GM21381 (cell line): ENCODE results near the gene CABP7.
"Not testable (repeated sequence)": the region's sequence is repeated elsewhere in the genome, so short reads cannot be mapped to it uniquely, and the experiment has no call there.

Source experiments
- ATAC-seq: cut with Tn5 transposase; IDR thresholded peaks from one replicate; pipeline ENCODE4 v1.9.1; 2021; ENCODE audit warnings: mild to moderate bottlenecking, moderate library complexity; ENCODE audit not compliant: unreplicated experiment

Gene CABP7

GRCh38 chr22:29747832-29748231 is 28.0 kb downstream of the CABP7 start:
- ATAC-seq = no peak

GRCh38 chr22:29748248-29748893 is 28.6 kb downstream of the CABP7 start:
- ATAC-seq = no peak

GRCh38 chr22:29750029-29750428 is 30.2 kb downstream of the CABP7 start:
- no peak for ATAC-seq

GRCh38 chr22:29750559-29751538 is 31.0 kb downstream of the CABP7 start:
- no peak for ATAC-seq

GRCh38 chr22:29751669-29752068 is 31.9 kb downstream of the CABP7 start:
- ATAC-seq = no peak

- no peak for ATAC-seq
These were observed 34.2 kb downstream of the CABP7 start for GRCh38 chr22:29753808-29754657.

- not testable (repeated sequence) for ATAC-seq
These were observed 35.0 kb downstream of the CABP7 start for GRCh38 chr22:29754658-29755395.

GRCh38 chr22:29755889-29756288 is 36.1 kb downstream of the CABP7 start:
- no peak for ATAC-seq

- no peak for ATAC-seq
These were observed 36.5 kb downstream of the CABP7 start for GRCh38 chr22:29756341-29756740.

- no peak for ATAC-seq
These were observed 37.3 kb downstream of the CABP7 start for GRCh38 chr22:29757096-29757495.

- no peak for ATAC-seq
These were observed 38.3 kb downstream of the CABP7 start for GRCh38 chr22:29758068-29758622.

GRCh38 chr22:29758959-29759358 is 39.2 kb downstream of the CABP7 start:
- no peak for ATAC-seq

GRCh38 chr22:29762263-29762662 is 42.5 kb downstream of the CABP7 start:
- no peak for ATAC-seq

GRCh38 chr22:29765905-29766631 is 46.3 kb downstream of the CABP7 start:
- ATAC-seq = peak; percentile 14

- peak; percentile 88 for ATAC-seq
These were observed 46.9 kb downstream of the CABP7 start, which contains the start of gene ZMAT5 for GRCh38 chr22:29766632-29767170. ZMAT5 (minus strand) TSS chr22:29767007; CDS start chr22:29748544, 18,463 bp downstream.

- ATAC-seq = peak; percentile 66
These were observed 47.6 kb downstream of the CABP7 start, which contains the start of gene UQCR10 for GRCh38 chr22:29767171-29768051. UQCR10 (plus strand) TSS chr22:29767369; CDS start chr22:29767399, 30 bp downstream.

GRCh38 chr22:29768052-29768693 is 48.4 kb downstream of the CABP7 start:
- no peak for ATAC-seq
